NCI-H1436 (cell line): ENCODE data around the gene SMIM20.

Source experiments
- DNase-seq: peaks from one replicate; lab custom pipeline; 2025; lab: John Stamatoyannopoulos, UW

SMIM20 gene

DNA sequence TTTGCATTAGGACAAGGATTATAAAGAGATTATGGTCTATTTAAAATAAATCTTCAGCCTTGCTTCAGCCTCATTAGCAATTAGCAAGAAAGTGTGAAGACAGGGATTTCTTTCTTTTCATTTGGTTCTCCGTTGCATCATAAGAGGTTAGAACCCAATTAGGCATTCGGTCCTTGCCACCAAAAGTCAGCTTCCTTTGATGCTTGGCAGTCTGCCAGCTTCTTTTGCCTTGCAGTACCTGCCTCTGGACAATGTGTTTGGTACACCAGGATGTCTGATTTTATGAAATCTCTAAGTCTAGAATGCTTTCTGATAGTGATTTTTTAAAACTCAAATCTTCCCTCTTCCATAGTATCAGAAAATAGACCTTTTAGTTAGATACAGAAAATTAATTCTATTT, 12.4 kb downstream of the SMIM20 start:
- DNase-seq, result peak; percentile 50

DNA sequence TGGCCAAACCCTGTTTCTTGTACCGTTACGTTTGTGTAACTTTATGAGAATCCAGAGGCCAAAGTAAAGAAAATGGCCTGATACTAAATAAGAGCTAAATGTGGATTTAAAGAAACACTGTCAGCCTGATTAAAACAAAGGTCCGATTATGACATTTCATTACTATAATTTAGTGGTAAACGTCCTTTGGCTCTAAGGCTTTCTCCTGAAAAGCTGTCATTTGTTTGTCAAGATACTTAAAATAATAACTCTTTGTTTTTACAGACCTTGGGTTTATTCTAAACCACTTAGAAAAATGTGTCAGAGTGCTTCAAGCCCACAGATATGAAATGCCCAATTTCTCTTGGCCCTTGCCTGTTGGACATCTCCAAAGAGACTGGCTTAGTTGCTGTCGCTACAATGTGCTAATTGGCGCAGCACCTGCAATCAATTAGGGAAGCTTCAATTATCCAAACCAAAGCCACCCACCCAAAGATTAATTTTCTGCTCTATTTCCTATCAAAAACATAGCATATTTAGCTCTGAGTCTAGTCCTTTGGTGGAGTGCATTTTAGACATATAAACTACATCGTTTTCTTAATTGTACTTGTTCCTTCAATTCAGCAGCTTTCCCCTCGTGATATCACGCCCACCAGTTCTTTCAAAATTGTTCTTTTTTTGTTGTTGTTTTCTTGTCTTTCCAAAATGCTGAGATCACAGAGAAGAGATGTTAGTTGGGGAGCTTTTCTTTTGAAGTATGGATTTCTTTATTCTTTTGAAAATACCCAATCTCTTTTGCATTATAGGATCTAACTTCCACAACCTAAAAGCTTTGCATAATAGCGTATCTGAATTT, 13.6 kb downstream of the SMIM20 start:
- DNase-seq, result peak; percentile 73

DNA sequence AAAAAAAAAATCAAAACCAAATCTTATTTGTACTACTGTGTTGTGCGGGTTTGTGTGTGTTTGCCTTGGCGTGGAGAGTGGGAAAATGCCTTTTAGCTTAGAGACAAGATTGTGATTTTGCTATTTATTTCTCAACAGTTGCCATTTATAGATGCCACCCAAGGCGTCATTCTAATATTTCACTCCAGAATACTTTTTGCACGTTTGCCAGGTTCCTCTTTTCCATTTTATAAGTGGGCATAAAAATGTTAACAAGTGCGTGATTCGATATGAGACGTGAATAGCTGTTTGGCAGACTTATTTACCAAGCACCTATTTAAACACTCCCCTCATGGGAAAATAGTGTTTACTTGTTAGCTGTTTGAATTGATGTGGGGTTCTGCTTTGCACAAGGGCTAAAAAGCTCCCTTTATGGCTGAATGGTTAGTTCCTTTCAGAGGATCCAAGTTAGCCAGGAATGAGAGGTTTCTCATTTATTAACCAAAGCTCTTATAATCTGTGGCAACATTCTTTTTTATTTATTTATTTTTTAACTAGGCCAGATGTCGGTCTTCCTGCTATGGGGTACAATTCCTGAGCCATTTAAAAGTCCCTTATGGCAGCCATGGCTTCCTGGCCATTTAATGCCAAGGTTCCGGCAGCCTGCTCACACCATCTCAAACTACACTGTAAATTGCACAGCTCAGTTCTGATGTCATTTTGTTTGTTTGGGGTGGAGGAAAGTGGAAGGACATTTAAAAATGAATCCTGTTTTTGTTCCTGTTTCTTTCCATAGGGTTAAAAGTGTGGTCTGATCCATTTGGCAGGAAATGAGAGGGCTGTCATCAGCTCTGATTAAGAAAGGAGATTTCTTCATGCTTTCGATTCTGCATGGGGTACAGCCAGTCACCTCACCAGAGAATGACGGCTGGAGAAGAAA, 14.6 kb downstream of the SMIM20 start:
- DNase-seq, result peak; percentile 88

DNA sequence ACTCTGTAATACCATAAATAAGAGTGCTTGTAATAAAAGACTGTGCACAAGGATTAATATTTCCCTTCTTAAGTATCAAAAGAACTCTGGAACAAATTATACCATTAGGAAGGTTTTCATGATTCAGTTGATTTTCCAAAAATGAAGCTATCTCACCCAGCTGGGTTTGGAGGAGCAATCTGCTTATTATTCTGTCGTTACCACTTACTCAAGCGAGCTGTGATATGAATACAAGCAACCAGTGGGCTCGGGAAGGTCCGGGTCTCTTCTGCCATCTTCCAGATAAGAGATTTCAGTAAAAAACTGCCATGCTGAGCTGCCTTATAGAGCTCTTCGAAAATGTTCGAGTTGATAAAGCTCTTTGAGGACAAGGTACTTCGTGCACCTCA, 15.3 kb downstream of the SMIM20 start:
- no peak for DNase-seq

DNA sequence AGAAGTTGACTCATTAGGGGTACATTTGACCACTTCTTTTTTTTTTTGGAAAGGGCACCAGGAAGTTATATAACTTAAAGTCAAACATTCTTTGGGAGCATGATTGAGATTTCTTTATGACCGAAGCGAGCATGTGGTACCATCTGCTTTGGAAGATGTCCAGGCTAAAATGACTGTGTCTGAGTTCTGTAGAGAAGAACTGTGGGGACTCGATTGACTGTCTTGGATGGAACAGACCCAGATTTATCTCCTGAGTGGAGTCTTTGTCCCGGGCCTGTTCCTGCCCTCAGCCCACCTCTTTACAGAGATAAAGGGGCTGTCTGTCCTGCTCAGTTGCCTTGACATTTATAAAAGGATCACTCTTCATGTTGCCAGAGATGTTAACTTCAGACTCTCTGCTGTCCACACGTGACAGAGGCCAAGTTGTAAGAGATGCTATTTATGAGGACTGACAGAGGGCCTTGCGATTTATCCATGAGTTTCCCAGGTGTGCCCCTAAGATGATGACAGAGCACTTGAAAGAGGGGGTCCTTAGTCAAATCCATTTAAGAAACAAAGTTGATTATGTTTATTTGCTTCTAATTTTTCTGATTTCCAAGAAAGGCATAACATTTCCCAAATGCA, 16.8 kb downstream of the SMIM20 start:
- no peak for DNase-seq

DNA sequence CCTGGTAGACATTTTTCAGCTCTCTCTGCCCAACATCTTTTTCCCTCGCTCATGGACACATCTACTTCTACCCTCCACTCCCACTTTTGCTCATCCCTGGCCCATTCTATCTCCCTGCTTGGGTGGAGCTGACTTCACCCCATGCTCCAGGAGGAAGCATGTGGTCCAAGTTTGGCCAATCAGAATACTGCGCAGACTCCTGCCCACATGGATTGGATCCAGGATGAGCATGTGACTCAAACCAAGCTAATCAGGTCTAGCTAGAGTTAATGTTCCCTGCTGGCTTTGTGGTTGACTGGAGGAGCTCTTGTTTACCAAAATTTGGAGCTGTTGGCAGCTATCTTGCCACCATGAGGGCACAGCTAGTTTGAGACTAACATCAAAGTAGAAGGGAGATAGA, 22.7 kb downstream of the SMIM20 start:
- DNase-seq, result no peak

DNA sequence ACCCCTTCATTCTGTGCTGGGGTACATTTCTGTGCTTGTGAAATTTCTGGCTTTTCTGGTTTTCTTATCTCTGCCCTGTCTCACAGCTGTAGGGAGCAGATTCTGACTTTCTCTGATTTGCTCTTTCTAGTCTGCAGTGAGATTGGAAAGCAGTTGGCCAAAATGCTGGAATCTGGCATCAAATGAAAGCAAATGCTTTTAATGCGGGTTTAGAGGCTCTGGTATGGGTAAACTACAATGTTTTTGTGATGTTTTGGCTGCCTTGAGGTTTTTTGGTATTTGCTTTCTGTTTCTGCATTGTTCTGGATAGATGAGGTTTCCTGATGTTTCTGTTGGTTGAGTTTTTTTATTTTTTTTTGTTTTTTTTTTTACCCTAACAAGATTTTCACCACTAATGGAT, 23.8 kb downstream of the SMIM20 start:
- no peak for DNase-seq

DNA sequence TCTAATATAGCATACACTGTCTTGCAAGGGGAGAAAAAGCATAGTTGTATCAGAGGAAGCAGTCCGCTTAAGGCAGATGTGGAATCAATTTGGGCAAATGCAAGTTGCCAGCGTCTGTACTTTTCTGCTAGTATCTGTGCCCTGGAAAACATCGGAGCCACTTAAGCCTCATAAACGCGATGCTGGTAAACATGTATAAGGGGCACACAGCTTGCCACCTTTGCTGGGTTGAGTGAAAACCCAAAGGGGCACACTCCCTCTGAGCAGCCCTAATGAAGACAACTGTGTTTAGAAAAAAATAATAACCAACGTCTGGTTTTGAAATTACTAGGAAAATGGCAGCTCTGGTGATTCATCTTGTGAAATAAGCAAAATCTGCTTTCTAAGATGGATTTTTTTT, 24.3 kb downstream of the SMIM20 start:
- no peak for DNase-seq

DNA sequence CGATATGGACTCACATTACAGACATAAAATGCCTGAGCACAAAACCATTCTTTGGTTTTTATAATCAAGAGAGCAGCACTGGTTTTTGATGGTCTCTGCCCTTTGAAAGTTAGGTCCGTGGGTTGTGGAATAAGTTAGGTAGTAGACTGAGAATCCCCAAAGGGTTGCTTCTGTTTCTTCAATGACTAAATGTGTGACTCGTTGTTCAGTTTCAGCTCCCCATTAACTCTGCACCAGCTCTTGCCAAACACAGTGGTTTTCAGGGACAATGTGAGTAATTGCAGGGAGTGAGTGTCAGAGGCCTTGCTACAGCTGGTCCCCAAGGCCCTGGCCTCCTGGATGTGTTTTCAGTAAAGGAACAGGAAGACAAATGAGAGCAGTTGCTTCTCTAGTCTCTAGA, 24.8 kb downstream of the SMIM20 start:
- DNase-seq, result no peak

DNA sequence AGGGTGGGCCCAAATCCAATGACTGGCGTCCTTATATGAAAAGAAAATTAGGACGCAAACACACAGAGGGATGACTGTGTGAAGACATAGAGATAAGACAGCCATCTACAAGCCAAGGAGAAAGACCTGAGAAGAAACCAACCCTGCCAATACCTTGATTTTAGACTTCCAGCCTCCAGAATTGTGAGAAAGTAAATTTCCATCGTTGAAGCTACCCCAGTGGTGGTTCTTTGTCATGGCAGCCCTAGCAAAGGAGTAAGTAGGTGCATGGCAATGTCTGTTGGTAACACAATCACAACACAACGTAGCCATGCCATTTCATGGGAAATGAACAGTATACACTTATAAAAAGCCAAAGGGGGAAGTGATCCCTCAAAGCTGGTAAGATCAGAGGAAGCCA, 25.3 kb downstream of the SMIM20 start:
- no peak for DNase-seq

DNA sequence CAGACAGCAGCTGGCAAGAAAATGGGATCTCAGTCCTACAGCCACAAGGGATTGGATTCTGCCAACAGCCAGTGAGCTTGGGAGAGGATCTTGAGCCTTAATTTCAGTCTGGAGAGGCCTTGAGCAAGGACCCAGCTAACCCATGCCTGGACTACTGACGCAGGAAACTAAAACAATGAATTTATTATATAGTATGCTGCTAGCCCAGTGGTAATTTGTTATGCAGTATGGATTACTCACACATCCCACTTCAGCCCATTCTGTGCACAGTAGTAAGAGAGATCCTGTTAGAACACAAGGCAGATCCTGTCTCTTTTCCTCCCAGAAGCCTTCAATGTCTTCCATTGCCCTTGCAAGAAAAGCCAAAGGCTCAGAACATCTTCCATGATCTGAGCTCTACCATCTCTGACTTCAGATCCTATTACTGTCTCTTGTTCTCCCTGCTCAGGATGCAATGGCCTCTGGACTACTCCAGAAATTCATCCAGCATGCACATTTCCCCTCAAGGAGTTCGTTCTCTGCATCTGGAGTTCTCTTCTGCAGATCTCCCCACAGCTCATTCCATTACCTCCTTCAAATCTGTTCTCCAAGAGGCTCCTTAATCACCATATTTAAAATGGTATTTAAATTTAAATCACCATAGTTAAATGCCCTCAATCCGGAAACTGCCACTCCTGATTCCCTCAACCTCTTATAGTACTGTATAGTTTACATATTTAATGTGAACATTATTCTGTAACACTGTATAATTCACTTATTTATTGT, 27.6 kb downstream of the SMIM20 start:
- no peak for DNase-seq

DNA sequence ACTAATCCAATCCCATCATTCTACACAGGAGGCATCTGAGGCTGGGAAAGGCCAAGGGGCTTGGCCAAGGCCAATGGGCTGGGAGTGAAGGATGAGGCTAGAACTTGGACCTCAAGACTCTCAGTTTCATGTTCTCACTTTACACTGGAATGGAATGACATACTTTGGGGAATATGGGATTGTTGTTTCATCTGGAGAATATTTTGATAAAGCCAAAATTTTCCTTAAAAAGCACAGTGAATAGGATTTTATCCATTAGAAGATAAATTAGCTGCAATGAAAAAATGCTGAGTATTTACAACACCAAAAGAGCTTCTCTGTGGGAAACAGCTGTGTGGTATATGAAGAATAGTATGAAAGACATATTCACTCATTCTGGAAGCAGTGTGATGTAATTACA, 29.3 kb downstream of the SMIM20 start:
- no peak for DNase-seq

DNA sequence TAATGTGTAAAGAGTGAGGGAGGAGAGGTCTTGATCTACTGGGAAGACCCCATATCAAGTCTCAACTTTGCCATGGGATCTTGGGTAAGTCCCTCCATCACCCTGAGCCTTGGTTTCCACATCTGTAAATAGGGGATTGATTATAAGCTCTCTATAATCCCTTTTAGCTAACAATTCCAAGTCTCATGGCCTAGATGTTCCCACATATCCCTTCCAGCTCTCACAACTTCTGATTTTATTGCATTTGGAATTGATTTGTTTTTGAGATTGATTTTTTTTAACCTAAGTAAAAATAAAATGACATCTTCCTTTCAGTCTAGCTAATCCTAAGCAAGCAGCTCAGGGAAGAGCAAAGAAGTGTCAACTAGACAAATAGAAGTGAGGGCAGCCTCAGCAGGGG, 29.8 kb downstream of the SMIM20 start:
- DNase-seq, result no peak

DNA sequence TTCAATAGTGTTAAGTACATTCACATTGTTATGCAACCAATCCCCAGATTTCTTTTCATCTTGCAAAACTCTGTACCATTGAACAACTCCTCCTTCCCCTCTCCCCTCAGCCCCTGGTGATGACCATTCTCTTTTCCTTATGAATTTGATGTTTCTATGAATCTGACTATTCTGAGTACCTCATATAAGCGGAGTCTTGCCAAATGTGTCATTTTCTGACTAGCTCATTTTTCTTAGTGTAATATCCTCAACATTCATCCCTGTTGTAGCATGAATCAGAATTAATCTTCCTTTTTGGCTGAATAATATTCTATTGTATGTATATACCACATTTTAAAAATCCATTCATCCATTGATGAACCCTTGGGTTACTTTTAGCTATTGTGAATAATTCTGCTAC, 34.0 kb downstream of the SMIM20 start:
- DNase-seq, result no peak

DNA sequence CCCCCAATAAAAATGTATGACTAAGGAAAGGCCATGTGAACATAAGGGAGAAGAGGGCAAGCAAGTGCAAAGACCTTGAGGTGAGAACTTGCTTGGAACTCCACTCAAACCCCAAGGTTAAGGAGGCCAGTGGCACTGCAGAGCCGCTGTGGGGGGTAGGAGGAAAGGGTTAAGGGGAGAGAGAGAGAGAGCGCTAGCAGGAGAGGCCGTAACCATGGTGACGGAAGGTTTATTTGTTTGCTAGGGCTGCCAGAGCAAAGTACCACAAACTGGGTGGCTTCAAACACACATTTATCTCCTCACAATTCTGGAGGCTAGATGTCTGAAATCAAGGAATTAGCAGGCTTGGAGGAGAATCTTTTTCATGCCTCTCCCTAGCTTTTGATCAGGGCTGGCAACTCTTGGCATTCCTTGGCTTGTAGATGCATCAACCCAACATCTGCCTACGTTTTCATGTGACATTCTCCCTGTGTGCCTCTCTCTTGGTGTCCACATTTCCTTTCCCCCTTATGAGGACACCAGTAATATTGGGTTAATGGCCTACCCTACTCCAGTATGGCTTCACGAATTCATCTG, 35.2 kb downstream of the SMIM20 start:
- DNase-seq, result peak; percentile 14

DNA sequence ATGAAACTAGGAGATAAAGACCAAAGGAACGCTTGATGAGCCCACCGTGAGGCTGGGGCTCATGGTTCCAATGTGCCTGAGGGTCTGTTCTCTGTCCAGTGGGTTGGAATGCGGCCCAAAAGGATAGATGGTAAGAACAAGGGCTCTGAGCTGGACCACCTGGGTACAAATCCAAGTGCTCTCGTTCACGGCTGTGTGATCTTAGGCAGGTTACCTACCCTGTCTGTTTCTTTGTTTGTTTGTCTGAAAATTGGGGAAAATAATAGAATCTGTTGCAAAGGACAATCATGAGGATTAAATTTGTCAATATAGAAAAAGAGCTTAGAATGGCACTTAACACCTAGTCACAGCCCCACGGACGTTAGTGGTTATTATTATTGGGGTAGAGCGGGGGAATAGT, 36.0 kb downstream of the SMIM20 start:
- DNase-seq, result no peak

DNA sequence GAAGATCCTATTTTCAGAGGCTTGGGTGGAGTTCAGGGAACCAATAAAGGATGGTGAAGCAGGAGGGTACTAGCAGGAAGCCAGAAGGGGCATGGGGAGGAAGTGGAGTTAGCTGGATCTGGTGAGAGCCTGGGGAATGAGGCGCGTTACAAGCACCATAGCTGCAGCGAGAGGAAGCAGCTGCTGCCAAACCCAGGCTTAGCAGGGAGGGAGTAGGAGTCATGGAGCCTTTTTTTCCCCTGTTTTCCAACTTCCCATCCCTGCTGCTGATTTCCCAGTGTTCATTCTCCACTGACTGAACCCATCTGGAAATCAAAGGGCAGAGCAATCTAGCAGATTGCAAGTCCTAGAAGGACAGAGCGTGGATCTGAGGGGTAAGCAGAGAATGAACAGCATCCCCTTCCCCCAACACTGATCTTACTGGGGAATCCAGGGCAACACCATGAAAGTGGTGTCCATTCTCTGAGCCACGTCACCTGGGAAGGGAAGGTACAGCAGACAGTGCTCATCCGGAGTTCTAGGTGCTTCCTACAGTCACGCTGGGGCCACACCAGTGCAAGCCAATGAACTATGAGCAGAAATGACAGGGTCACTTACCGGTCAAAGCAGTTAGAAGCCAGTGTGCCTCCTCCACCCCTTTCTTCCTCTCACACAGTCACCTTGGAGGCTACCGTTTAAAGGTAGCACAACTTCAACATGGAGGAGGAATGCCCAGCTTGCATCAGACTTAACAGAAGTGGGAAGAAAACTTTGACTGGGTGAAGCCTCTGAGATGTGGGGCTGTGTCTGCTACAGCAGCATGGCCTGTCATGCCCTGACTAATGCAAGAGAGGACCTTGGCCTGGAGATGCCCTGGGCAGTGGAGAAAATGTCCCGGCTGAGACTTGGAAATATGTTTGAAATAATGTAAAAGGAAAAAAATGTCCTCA, 36.7 kb downstream of the SMIM20 start:
- DNase-seq, result no peak

DNA sequence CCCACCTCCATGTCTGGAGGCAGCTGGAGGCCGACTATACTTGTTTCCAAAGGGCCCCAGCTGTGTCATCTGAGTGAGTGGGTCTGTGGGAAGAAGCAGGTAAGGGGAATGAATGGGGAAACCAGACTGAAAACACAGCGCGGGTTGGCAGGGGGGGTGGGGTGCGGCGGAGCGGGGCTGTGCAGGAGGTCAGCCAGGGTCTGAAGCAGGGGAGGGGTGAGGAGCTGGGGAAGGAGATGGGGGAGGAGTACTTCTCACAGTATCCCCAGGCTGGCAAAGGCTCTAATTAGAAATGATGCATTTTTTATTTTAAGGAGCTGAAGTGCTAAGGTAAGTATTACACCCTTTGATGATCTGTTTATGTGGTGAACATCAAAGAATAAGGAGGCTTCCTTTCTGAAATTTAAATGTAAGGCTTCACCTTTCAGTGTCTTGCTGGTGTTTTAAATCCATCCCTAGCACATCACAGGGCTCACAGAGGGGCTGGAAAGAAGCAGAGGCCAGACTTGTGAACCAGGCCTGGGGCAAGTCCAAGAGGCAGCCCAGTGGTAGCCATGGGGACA, 37.5 kb downstream of the SMIM20 start:
- DNase-seq, result no peak

DNA sequence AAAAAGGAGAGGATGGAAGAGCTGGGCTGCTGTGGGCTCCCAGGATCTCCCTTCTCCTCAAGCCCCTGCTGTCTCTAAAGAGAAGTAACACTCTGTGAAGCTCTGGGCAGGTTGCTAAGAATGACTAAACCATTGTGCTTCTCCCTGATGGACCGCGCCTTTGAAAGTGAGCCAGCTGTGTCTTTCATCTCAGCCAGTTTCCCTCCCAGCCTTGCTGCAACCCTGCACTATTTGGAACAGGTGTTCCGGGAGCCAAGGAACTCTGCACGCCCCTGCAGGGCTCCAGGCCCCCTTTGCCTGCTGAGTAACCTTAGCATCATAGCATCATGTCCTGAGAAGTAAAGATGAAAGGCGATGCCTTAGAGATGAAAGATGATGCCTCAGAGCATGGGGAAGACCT, 39.7 kb downstream of the SMIM20 start:
- no peak for DNase-seq

DNA sequence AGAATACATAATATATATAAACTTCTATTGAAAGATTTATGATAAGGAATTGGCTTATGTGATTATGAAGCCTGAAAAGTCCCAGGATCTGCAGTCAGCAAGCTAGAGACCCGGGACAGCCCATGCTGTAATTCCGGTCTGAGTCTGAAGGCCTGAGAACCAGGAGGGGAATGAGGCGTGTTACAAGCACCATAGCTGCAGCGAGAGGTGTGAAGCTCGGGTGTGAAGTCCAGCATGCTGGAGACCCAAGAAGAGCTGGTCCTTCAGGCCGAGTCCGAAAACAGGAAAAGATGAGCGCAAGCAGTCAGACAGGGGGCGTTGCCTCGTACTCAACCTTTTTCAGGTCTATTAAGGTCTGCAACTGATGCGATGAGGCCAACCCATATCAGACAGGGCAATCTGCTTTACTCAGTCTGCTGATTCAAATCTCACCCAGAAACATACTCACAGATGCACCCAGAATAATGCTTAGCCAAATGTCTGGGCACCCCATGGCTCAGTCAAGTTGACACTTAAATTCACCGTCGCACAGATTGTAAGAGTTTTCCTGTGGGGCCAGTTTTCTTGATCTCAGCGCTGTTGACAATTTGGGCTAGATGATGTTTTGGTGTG, 40.4 kb downstream of the SMIM20 start:
- DNase-seq, result no peak
